ENCODE measurements around the gene PEAK1. TPM values are rescaled to one million over a fixed set of nuclear protein-coding genes. Genes with fewer than 3 reads are reported as not detected.

Gene PEAK1
- total RNA-seq, 4 donors from 2014 or later, result 68.8 to 79.1 (median 78.7) TPM

DNA sequence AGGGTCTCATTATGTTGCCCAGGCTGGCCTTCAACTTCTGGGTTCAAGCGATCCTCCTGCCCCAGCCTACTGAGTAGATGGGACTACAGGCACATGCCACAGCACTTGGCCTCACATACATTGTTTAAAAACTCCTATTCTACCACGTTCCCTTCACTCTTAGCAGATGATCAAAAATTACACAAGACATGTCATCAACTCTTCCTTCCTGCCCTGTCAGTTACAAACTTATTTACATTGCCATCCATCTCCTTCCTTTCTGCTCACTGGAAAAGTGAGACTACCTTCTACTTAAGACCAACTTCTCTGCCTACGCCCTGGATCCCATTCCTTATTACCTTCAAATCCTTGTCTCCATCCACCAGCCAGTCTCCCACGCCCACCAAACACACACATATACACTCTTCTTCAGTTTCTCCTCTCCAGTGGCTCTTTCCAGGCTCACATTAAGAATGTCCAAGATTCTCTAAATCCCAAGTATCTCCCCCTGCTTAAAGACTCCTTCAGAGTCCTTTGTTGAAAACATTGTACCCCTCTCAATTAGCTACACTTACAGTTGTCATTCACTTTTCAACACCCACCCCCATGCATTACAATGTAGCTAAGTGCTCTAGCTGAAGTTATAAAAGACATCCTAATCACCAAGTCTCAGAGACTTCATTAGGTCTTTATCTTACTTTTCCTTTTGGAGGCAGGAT is 4.3 kb downstream of the PEAK1 start:
- TF ChIP-seq, protein P1, sequence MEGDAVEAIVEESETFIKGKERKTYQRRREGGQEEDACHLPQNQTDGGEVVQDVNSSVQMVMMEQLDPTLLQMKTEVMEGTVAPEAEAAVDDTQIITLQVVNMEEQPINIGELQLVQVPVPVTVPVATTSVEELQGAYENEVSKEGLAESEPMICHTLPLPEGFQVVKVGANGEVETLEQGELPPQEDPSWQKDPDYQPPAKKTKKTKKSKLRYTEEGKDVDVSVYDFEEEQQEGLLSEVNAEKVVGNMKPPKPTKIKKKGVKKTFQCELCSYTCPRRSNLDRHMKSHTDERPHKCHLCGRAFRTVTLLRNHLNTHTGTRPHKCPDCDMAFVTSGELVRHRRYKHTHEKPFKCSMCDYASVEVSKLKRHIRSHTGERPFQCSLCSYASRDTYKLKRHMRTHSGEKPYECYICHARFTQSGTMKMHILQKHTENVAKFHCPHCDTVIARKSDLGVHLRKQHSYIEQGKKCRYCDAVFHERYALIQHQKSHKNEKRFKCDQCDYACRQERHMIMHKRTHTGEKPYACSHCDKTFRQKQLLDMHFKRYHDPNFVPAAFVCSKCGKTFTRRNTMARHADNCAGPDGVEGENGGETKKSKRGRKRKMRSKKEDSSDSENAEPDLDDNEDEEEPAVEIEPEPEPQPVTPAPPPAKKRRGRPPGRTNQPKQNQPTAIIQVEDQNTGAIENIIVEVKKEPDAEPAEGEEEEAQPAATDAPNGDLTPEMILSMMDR (IDR thresholded peaks at IDR 0.05; ENCODE audit: low read depth), result no peak

DNA sequence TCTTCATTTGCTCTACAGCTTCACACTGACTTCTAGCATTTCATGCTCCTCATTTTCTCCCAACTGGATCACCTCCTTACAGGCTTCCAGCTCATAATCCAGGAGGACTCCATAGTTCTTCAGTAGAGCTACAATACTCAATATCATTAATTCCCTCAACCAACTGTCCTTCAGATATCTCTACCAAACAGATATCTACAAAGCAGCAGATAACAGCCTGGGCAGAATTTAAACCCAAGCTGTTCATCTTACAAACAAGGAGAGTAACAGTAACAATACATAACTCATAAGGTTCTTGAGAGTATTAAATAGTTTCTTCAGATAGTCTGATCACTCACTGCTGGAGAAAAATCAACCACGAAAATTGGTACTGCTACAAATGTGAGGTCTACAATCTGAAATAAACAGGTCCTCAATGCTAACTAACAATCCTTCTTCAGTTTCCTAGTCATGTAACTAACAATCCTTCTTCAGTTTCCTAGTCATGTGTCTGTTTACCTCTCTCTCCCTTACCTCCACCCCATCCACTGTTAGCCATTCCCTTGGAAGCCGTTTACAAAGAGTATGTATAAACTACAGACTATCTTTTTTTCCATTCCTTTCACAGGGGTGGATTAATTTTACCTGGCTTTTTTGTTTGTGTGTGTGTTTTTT is 5.0 kb downstream of the PEAK1 start:
- TF ChIP-seq, protein P1 (IDR thresholded peaks at IDR 0.05; ENCODE audit: low read depth), result no peak

DNA sequence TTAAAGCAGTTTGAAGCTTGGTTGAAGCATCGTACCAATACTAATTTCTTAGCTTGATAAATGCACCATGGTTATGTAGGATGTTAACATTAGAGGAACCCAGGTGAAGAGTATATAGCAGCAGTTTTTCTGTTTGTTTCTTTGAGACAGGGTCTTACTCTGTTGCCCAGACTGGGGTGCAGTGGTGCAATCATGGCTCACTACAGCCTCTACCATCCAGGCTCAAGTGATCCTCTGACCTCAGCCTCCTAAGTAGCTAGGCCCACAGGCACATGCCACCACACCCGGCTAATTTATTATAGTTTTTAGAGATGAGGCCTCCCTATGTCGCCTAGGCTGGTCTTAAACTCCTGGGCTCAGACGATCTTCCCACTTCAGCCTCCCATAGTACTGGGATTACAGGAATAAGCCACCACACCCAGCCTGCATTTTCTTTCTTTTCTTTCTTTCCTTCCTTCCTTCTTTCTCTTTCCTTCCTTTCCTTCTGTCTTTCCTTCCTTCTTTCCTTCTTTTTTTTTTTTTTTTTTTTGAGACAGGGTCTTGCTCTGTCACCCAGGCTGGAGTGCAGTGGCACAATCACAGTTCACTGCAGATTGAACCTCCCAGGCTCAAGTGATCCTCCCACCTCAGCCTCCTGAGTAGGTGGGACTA is 6.1 kb downstream of the PEAK1 start:
- TF ChIP-seq, protein P1 (IDR thresholded peaks at IDR 0.05; ENCODE audit: low read depth), result no peak

- TF ChIP-seq, protein P1 (IDR thresholded peaks at IDR 0.05; ENCODE audit: low read depth), result no peak
Measured at GRCh38 chr15:77412972-77413698, 6.8 kb downstream of the PEAK1 start.

- TF ChIP-seq, protein P1 (IDR thresholded peaks at IDR 0.05; ENCODE audit: low read depth), result no peak
Measured at GRCh38 chr15:77411619-77411976, 8.3 kb downstream of the PEAK1 start.

- TF ChIP-seq, protein P1 (IDR thresholded peaks at IDR 0.05; ENCODE audit: low read depth), result no peak
Measured at GRCh38 chr15:77410701-77411618, 8.9 kb downstream of the PEAK1 start.
